Head of caudate nucleus (tissue), 42 donors: ENCODE results near the gene AP1B1.

ENCODE experiments used
- DNase-seq, 42 donors: peaks; one replicate each; pipeline versions ENCODE4 v3.0.0 to v3.0.0-alpha.2; 2020 to 2021; ENCODE audit warnings: mixed read lengths in 7 of 42
- intact Hi-C: fragments of 100-400 bp; cut with DNase I; formaldehyde crosslinking; loops from one replicate; pipeline ENCODE4 v1.15.0; 2022

The AP1B1 gene

GRCh38 chr22:29339381-29340235 is 48.8 kb downstream of the AP1B1 start:
- intact Hi-C loops = no loop called here
- no peak for DNase-seq

- DNase-seq = peak in 8 of 42 donors; percentile 21 to 62 (median 50)
- intact Hi-C loops = no loop called here
Observed at GRCh38 chr22:29338398-29338797, 50.0 kb downstream of the AP1B1 start.

- intact Hi-C loops = no loop called here
- no peak for DNase-seq
Observed at GRCh38 chr22:29337631-29338284, 50.6 kb downstream of the AP1B1 start.

GRCh38 chr22:29336751-29337490 is 51.4 kb downstream of the AP1B1 start:
- intact Hi-C loops = no loop called here
- no peak for DNase-seq

GRCh38 chr22:29335656-29336055 is 52.7 kb downstream of the AP1B1 start:
- no peak for DNase-seq
- intact Hi-C loops = no loop called here

GRCh38 chr22:29334696-29335344 is 53.5 kb downstream of the AP1B1 start:
- intact Hi-C loops = no loop called here
- DNase-seq = peak in 5 of 42 donors; percentile 43 to 66 (median 57)

- DNase-seq = no peak
- intact Hi-C loops = no loop called here
Observed at GRCh38 chr22:29334148-29334547, 54.2 kb downstream of the AP1B1 start.

GRCh38 chr22:29332886-29333496 is 55.4 kb downstream of the AP1B1 start:
- no peak for DNase-seq
- intact Hi-C loops = no loop called here

GRCh38 chr22:29331658-29332300 is 56.6 kb downstream of the AP1B1 start:
- DNase-seq = no peak
- intact Hi-C loops = no loop called here

GRCh38 chr22:29331213-29331612 is 57.2 kb downstream of the AP1B1 start:
- intact Hi-C loops = no loop called here
- no peak for DNase-seq

- DNase-seq = peak in 16 of 42 donors; percentile 32 to 76 (median 59)
- intact Hi-C loops = no loop called here
Observed at GRCh38 chr22:29330753-29331152, 57.6 kb downstream of the AP1B1 start.

GRCh38 chr22:29330291-29330690 is 58.1 kb downstream of the AP1B1 start:
- DNase-seq = no peak
- intact Hi-C loops = no loop called here

GRCh38 chr22:29329581-29329980 is 58.8 kb downstream of the AP1B1 start:
- intact Hi-C loops = no loop called here

GRCh38 chr22:29328566-29329500 is 59.5 kb downstream of the AP1B1 start:
- intact Hi-C loops = no loop called here
- peak in 39 of 42 donors; percentile 29 to 89 (median 68) for DNase-seq

More at GRCh38 chr22:29329581-29329980, 58.8 kb downstream of the AP1B1 start:
- peak in 1 of 42 donors; percentile 15 for DNase-seq

GRCh38 chr22:29328055-29328454 is 60.3 kb downstream of the AP1B1 start:
- intact Hi-C loops = no loop called here
- no peak for DNase-seq

GRCh38 chr22:29327089-29327764 is 61.1 kb downstream of the AP1B1 start:
- intact Hi-C loops = no loop called here

GRCh38 chr22:29326481-29326880 is 61.9 kb downstream of the AP1B1 start:
- DNase-seq = no peak

More at GRCh38 chr22:29327089-29327764, 61.1 kb downstream of the AP1B1 start:
- DNase-seq = no peak

More at GRCh38 chr22:29326481-29326880, 61.9 kb downstream of the AP1B1 start:
- intact Hi-C loops = no loop called here
